Activated CD4-positive, alpha-beta T cell treated with anti-CD3 and anti-CD28 coated beads, Interleukin-2, amount 50 U/mL, for 24 hours (primary cell): ENCODE measurements around the gene ALDH1L2.
"Not testable (repeated sequence)": the region's sequence is repeated elsewhere in the genome, so short reads cannot be mapped to it uniquely, and the experiment has no call there.

Source experiments
- DNase-seq, 2 donors: peaks; one replicate each; pipeline ENCODE4 v3.0.0-alpha.2; 2020; ENCODE audit warnings: low read depth in 1 of 2, low spot score in 1 of 2

Gene ALDH1L2

DNA sequence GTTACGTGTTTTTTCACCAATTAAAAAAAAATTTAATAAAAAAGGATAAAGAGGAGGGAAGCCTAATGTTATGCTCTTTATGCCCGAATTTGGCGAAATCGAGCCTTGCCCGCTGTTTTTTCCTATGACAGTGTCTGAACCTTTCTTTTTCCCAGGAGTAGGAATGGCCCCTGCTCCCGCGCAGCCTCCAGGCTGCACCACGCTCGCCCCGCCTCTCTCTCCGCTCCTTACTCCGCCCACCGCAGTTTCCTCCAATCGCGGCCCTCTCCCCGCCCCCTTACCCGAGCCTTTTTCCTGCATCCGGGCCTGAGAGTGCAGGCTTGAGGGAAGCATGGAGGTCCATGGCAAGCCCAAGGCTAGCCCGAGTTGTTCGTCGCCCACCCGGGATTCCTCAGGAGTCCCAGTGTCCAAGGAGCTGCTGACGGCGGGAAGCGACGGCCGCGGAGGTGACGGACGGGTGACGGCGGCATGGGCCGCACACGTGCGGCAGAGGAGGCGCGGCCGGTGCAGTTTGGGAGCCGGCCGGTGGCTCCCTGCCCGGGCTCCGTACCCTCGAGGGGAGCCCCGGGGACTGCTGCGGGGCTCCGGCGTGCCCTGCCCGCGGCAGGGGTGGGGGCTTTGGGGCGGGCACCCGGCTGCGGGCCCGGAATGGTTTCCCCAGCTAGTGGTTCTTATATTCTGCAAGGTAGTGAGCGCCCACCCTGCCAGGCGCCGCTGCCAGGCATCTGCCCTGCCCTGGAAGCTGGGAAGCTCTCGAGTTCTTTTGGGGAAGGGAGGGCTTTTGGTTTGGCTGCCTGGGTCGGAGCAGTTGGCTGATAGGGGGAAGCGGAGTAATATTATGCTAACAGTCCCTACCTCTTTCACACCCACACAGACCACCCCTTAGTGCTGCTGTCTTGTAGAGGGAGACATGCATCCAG is 98.0 kb downstream of the ALDH1L2 start, which contains the start of gene NOPCHAP1:
Gene NOPCHAP1, plus strand, starts transcription at position 295 of the 920 bp plus-strand sequence. Its CDS starts 37 bp downstream, at position 332.
- DNase-seq = peak; percentile 64 to 85

- DNase-seq = no peak
Observed at GRCh38 chr12:104985206-104985605, 99.1 kb downstream of the ALDH1L2 start.

GRCh38 chr12:104977688-104978087 is 106.6 kb downstream of the ALDH1L2 start:
- not testable (repeated sequence) for DNase-seq

- no peak for DNase-seq
Observed at GRCh38 chr12:104976703-104977102, 107.6 kb downstream of the ALDH1L2 start.

GRCh38 chr12:104975587-104976343 is 108.5 kb downstream of the ALDH1L2 start:
- no peak for DNase-seq

- DNase-seq = no peak
Observed at GRCh38 chr12:104974626-104975290, 109.5 kb downstream of the ALDH1L2 start.

DNA sequence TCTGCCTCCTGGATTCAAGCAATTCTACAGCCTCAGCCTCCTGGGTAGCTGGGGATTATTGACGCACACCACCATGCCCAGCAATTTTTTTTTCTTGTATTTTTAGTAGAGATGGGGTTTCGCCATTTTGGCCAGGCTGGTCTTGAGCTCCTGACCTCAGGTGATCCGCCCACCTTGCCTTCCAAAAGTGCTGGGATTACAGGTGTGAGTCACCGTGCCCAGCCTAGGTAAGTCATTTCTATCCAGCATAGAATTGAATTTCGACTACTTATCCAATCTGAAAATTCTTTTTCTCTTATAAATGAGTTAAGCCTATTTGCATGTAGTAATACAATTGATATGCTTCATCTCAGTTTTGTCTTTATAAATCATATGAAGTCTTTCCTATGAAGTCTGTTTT is 111.0 kb downstream of the ALDH1L2 start:
- no peak for DNase-seq

DNA sequence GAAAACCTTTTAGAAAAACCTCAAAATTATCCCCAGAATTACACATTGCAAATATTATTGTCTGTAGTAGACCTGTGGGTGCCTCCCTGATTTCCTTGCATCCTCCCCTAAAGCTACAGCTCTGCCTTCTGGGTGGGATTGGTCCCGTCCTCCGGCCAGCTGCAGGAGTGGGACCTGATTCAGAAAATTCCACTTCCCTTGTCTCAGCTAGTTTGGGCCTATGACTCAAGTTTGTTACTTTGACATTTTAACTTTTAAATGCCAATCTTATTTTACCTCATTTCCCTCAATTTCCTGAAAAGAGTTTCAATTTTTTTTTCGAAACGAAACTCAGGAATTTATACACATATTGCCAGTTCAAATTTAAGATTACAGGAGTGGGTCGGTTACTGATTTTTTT is 113.0 kb downstream of the ALDH1L2 start:
- DNase-seq = no peak
